GM12878 (cell line): ENCODE data around the gene UQCC5. TPM values are rescaled to one million over a fixed set of nuclear protein-coding genes. Genes with fewer than 3 reads are reported as not detected.

Source experiments
- ATAC-seq: fragments of 200-7000 bp; cut with Tn5 transposase; 3 replicates; pipeline ENCODE4 v1.9.1; 2020; ENCODE audit warnings: mild to moderate bottlenecking, moderate library complexity
- BruUV-seq: library from RNA; stranded (reverse); fragments of 400-500 nt; replicated peaks from 2 replicates; lab custom pipeline; 2021; lab: Mats Ljungman, UMichigan
- CTCF ChIA-PET: fragments of 300-600 bp; sonication (Branson Sonifier 250); formaldehyde crosslinking; extraction: SDS; loops from one replicate; lab custom pipeline; 2021; ENCODE audit warnings: inconsistent platforms; lab: Yijun Ruan, JAX
- POLR2A ChIA-PET: fragments of 350-600 bp; formaldehyde crosslinking; extraction: SDS; loops from one replicate; lab custom pipeline; 2021; ENCODE audit warnings: inconsistent platforms; lab: Charles Lee
- RAD21 ChIA-PET: fragments of 300-600 bp; sonication (Branson Sonifier 250); formaldehyde crosslinking; loops from one replicate; lab custom pipeline; 2023; ENCODE audit warnings: antibody characterized with exemption; ENCODE audit not compliant: unreplicated experiment; lab: Charles Lee
- SMC1A ChIA-PET: fragments of 300-600 bp; sonication (Branson Sonifier 250); formaldehyde crosslinking; loops from one replicate; lab custom pipeline; 2023; ENCODE audit not compliant: unreplicated experiment, uncharacterized antibody; lab: Charles Lee
- DNase-seq: peaks from one replicate; pipeline ENCODE4 v3.0.0-alpha.2; 2011; ENCODE audit warnings: low read depth, low spot score
- FAIRE-seq: peaks from 3 replicates; lab custom pipeline; 2011; peaks lifted over from hg19 to GRCh38; lab: Jason Lieb, UNC
- H2AFZ ChIP-seq: 2 replicates; pipeline ENCODE4 v1.6.0; 2011; ENCODE audit warnings: low read depth, low read length, control low read depth; ENCODE audit not compliant: control insufficient read depth
- H3K27ac ChIP-seq: 2 replicates; pipeline ENCODE4 v1.5.1; 2011; ENCODE audit warnings: control low read depth; ENCODE audit not compliant: control insufficient read depth, insufficient read depth
- H3K27me3 ChIP-seq, 2 experiments: replicated peaks in 1 of 2; 2 replicates each; pipeline versions ENCODE4 v1.6.0 to v1.6.1; 2011; ENCODE audit warnings: low read length in 1 of 2; ENCODE audit not compliant: control insufficient read depth in 2 of 2, insufficient read depth in 2 of 2
- H3K36me3 ChIP-seq, 2 experiments: 2 replicates each; pipeline ENCODE4 v1.5.1; 2011; ENCODE audit warnings: low read length in 1 of 2; ENCODE audit not compliant: control insufficient read depth in 2 of 2, insufficient read depth in 2 of 2
- H3K4me1 ChIP-seq: 2 replicates; pipeline ENCODE4 v1.6.1; 2011; ENCODE audit warnings: mild to moderate bottlenecking, low read length, moderate library complexity, mixed read lengths; ENCODE audit not compliant: control insufficient read depth, insufficient read depth
- H3K4me2 ChIP-seq: 2 replicates; pipeline ENCODE4 v1.6.0; 2011; ENCODE audit warnings: control low read depth; ENCODE audit not compliant: control insufficient read depth, insufficient read depth
- H3K4me3 ChIP-seq: fragments of 200-600 bp; sonication (generic); 2 replicates; pipeline ENCODE4 v1.5.1; 2016
- H3K79me2 ChIP-seq: 2 replicates; pipeline ENCODE4 v1.6.0; 2011; ENCODE audit warnings: low read length; ENCODE audit not compliant: control insufficient read depth, insufficient read depth
- H3K9ac ChIP-seq: 2 replicates; pipeline ENCODE4 v1.8.0; 2011; ENCODE audit warnings: low read length, control low read depth, mixed read lengths; ENCODE audit not compliant: control insufficient read depth, insufficient read depth
- H3K9me3 ChIP-seq: replicated peaks from 3 replicates; pipeline ENCODE4 v1.5.1; 2011; ENCODE audit warnings: mild to moderate bottlenecking, low read length; ENCODE audit not compliant: control insufficient read depth, insufficient read depth
- H4K20me1 ChIP-seq: 2 replicates; pipeline ENCODE4 v1.6.0; 2011; ENCODE audit not compliant: control insufficient read depth, insufficient read depth
- EED ChIP-seq: sonication (generic); IDR thresholded peaks from 2 replicates; pipeline ENCODE4 v1.6.1; 2016; ENCODE audit warnings: antibody characterized with exemption, low read depth
- MTA3 ChIP-seq: IDR thresholded peaks from 2 replicates; pipeline ENCODE4 v1.6.1; 2012; ENCODE audit warnings: low read length, inconsistent platforms, borderline replicate concordance
- NFIC ChIP-seq: IDR thresholded peaks from 2 replicates; pipeline ENCODE4 v1.6.1; 2012; ENCODE audit warnings: low read depth, mild to moderate bottlenecking, inconsistent platforms, low read length, moderate library complexity
- NFYA ChIP-seq: IDR thresholded peaks from 2 replicates; pipeline ENCODE4 v1.6.1; 2011; ENCODE audit warnings: low read depth, mild to moderate bottlenecking, low read length, improper control_type of control experiment, borderline replicate concordance
- NR2C2 ChIP-seq: IDR thresholded peaks from 2 replicates; pipeline ENCODE4 v1.6.1; 2011; ENCODE audit warnings: borderline replicate concordance, low read depth; ENCODE audit not compliant: control insufficient read depth, insufficient read length
- PAX8 ChIP-seq: fragments of 450-650 bp; IDR thresholded peaks from 2 replicates; pipeline ENCODE4 v1.6.1; 2017; ENCODE audit warnings: mild to moderate bottlenecking, moderate library complexity
- POU2F2 ChIP-seq: IDR thresholded peaks from 3 replicates; pipeline ENCODE4 v1.6.1; 2011; ENCODE audit warnings: low read depth, mild to moderate bottlenecking, low read length, borderline replicate concordance
- RAD21 ChIP-seq: IDR thresholded peaks from 2 replicates; pipeline ENCODE4 v1.6.1; 2011; ENCODE audit warnings: mild to moderate bottlenecking, low read depth, low read length, moderate library complexity; ENCODE audit not compliant: insufficient read depth
- SMARCA5 ChIP-seq: fragments of 450-650 bp; IDR thresholded peaks from 2 replicates; pipeline ENCODE4 v1.6.1; 2017; ENCODE audit warnings: mild to moderate bottlenecking
- TARDBP ChIP-seq: IDR thresholded peaks from 2 replicates; pipeline ENCODE4 v1.6.1; 2016; ENCODE audit warnings: borderline replicate concordance
- YY1 ChIP-seq: IDR thresholded peaks from 2 replicates; pipeline ENCODE4 v1.6.1; 2011; ENCODE audit warnings: low read depth, mild to moderate bottlenecking, low read length
- WGBS: methylation state at CpG from one replicate; pipeline ENCODE4 v1.1.6; 2016; ENCODE audit warnings: low lambda C conversion rate; ENCODE audit not compliant: insufficient replicate concordance, insufficient coverage; ENCODE audit errors: missing lambda C conversion rate; 5-methylcytosine and 5-hydroxymethylcytosine counted together
- in situ Hi-C: fragments of 300-500 bp; cut with MboI; formaldehyde crosslinking; loops from 9 replicates; pipeline ENCODE4 v1.14.3; 2018; ENCODE audit warnings: mixed read lengths
- intact Hi-C: fragments of 100-400 bp; cut with micrococcal nuclease; formaldehyde crosslinking; loops from one replicate; pipeline ENCODE4 v1.14.2; 2022; ENCODE audit not compliant: unreplicated experiment
- polyA plus RNA-seq, 11 experiments: library from polyadenylated mRNA; depleted of rRNA in 4 of 11; unstranded in 6 of 11; stranded (reverse) in 5 of 11; fragments of >200 nt; fragmentation: Nextera tagmentation in 4 of 11; fragmentation: Illumina TruSeq in 1 of 11; extraction: Ambion mirVana in 4 of 11; extraction: Trizol in 1 of 11; gene quantifications; 1 replicate in 1 of 11; 2 replicates in 10 of 11; pipeline versions ENCODE4 v1.2.1 to v1.2.3, GENCODE V29; 2011 to 2016; ENCODE audit warnings: inconsistent platforms in 2 of 11, missing spikeins in 2 of 11, low read depth in 1 of 11
- total RNA-seq, 4 experiments: library from RNA; depleted of rRNA in 3 of 4; stranded (reverse); fragments of >200 nt in 3 of 4; fragmentation: Illumina TruSeq in 1 of 4; extraction: Trizol in 1 of 4; gene quantifications; 2 replicates each; pipeline versions ENCODE4 v1.2.1 to v1.2.3, GENCODE V29; 2013 to 2021
- TF ChIP-seq, protein P1 (sequence below): fragments of 450-650 bp; IDR thresholded peaks from 2 replicates; pipeline ENCODE4 v1.6.1; 2017; ENCODE audit warnings: mild to moderate bottlenecking, moderate library complexity
- TF ChIP-seq, protein P2 (sequence below): fragments of 450-650 bp; IDR thresholded peaks from 2 replicates; pipeline ENCODE4 v1.6.1; 2018; ENCODE audit warnings: mild to moderate bottlenecking, low read depth, moderate library complexity; ENCODE audit not compliant: partially characterized antibody
- TF ChIP-seq, protein P3 (sequence below): IDR thresholded peaks from 2 replicates; pipeline ENCODE4 v1.6.1; 2011; ENCODE audit warnings: mild to moderate bottlenecking, low read depth, low read length, moderate library complexity; ENCODE audit not compliant: insufficient replicate concordance

UQCC5 gene
- total and polyA plus RNA-seq, 10 of the 15 experiments (the other 5 are each of a cell fraction or from before 2014, with no cell fraction given): 15.1 to 84.8 (median 28.0) TPM

DNA sequence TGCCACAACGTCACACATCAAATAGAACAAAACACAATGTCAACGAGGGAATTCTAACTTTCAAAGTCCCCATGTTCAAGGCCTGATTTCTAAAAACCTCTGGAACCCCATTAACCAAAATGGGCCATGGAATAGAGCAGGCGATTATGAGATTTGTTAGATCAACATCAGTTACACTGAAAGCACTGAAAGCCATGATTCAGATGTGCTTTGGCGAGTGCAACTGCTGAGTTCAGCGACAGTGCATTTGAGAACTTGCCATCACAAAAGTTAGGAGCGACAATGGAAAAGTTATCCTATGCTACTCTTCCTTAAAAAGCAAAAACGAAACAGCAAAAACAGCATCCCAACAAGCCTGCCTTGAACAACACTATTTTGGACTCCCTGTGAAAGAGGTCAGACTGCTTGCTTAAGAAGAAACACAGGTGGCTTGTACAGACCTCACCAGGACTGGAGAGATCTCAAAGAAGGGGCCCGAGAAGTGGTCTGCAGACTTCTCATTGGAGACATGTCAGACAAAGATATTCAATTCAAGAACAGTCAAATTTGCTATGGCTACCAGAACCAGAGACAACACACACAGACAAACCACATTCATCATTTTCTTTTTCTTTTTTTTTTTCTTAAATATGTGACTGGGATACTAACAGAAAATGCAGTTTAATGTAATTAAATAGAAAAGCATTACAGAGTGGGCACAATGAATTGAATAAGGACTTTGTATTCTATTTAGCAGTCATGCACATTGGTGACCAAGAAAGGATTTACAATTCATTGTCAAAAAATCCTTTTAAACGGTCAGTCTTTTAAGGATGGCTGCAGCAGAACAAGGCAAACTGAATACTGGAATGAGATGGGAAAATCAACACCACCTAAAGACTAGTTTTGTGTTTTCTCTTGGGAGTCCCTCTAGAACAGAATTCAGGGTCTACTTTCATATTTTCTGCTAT, 20.9 kb downstream of the UQCC5 start (continued):
- TF ChIP-seq, protein P1, sequence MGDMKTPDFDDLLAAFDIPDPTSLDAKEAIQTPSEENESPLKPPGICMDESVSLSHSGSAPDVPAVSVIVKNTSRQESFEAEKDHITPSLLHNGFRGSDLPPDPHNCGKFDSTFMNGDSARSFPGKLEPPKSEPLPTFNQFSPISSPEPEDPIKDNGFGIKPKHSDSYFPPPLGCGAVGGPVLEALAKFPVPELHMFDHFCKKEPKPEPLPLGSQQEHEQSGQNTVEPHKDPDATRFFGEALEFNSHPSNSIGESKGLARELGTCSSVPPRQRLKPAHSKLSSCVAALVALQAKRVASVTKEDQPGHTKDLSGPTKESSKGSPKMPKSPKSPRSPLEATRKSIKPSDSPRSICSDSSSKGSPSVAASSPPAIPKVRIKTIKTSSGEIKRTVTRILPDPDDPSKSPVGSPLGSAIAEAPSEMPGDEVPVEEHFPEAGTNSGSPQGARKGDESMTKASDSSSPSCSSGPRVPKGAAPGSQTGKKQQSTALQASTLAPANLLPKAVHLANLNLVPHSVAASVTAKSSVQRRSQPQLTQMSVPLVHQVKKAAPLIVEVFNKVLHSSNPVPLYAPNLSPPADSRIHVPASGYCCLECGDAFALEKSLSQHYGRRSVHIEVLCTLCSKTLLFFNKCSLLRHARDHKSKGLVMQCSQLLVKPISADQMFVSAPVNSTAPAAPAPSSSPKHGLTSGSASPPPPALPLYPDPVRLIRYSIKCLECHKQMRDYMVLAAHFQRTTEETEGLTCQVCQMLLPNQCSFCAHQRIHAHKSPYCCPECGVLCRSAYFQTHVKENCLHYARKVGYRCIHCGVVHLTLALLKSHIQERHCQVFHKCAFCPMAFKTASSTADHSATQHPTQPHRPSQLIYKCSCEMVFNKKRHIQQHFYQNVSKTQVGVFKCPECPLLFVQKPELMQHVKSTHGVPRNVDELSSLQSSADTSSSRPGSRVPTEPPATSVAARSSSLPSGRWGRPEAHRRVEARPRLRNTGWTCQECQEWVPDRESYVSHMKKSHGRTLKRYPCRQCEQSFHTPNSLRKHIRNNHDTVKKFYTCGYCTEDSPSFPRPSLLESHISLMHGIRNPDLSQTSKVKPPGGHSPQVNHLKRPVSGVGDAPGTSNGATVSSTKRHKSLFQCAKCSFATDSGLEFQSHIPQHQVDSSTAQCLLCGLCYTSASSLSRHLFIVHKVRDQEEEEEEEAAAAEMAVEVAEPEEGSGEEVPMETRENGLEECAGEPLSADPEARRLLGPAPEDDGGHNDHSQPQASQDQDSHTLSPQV: no peak
- TF ChIP-seq POU2F2: no peak

DNA sequence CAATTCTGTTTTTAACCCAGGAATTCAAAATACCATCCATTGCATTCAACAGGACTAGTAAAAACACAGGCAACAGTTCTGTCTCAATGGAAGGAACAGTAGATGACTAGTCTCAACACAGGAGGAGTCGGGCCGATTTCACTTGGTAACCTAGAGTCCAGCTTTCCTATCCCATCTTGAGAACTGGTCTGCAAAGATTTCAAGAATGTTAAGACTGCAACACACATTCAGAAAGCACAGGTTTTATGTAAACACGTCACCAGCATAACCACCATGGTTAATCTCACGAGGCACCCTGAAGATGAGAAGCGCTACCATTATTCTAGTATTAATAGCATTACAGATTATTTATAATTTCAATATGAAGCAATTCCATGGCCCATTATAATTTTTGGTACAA, 22.0 kb downstream of the UQCC5 start:
- no peak overlapping the region for H3K9ac ChIP-seq
- H3K9me3 ChIP-seq: no peaks in the 10 kb centered on the region
- in situ Hi-C loops (no loop called here), intact Hi-C loops (no loop called here)
- FAIRE-seq (no peak), DNase-seq (no peak), ATAC-seq (no peak)
- ChIA-PET RAD21 (no interaction called here), POLR2A (no interaction called here), CTCF (interaction anchor here (1.0 kb wide), 1 partner anchor 11 kb away, joined by 3 read pairs; no protein-coding TSS in a partner anchor), SMC1A (no interaction called here)
- no TSS peak for BruUV-seq
- no peak overlapping the region for H3K4me3 ChIP-seq
- no peaks in the 10 kb centered on the region for H4K20me1 ChIP-seq
- no peak overlapping the region for H2AFZ ChIP-seq
- no peaks in the 10 kb centered on the region for H3K4me1 ChIP-seq
- H3K4me2 ChIP-seq: no peak overlapping the region
- peaks cover 7 to 31% of the 10 kb centered on the region in 2 experiments for H3K36me3 ChIP-seq
- H3K79me2 ChIP-seq: no peaks in the 10 kb centered on the region
- WGBS: 96% methylated on average over 5 of the region's 5 CpGs
- H3K27me3 ChIP-seq: no peaks in the 10 kb centered on the region
- H3K27ac ChIP-seq: no peak overlapping the region
- TF ChIP-seq EED (no peak), SMARCA5 (no peak), NFYA (no peak), NFIC (no peak), RAD21 (no peak), YY1 (no peak), TARDBP (no peak), NR2C2 (no peak), MTA3 (no peak), PAX8 (no peak)
- TF ChIP-seq, protein P2, sequence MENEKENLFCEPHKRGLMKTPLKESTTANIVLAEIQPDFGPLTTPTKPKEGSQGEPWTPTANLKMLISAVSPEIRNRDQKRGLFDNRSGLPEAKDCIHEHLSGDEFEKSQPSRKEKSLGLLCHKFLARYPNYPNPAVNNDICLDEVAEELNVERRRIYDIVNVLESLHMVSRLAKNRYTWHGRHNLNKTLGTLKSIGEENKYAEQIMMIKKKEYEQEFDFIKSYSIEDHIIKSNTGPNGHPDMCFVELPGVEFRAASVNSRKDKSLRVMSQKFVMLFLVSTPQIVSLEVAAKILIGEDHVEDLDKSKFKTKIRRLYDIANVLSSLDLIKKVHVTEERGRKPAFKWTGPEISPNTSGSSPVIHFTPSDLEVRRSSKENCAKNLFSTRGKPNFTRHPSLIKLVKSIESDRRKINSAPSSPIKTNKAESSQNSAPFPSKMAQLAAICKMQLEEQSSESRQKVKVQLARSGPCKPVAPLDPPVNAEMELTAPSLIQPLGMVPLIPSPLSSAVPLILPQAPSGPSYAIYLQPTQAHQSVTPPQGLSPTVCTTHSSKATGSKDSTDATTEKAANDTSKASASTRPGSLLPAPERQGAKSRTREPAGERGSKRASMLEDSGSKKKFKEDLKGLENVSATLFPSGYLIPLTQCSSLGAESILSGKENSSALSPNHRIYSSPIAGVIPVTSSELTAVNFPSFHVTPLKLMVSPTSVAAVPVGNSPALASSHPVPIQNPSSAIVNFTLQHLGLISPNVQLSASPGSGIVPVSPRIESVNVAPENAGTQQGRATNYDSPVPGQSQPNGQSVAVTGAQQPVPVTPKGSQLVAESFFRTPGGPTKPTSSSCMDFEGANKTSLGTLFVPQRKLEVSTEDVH: no peak
- TF ChIP-seq, protein P3, sequence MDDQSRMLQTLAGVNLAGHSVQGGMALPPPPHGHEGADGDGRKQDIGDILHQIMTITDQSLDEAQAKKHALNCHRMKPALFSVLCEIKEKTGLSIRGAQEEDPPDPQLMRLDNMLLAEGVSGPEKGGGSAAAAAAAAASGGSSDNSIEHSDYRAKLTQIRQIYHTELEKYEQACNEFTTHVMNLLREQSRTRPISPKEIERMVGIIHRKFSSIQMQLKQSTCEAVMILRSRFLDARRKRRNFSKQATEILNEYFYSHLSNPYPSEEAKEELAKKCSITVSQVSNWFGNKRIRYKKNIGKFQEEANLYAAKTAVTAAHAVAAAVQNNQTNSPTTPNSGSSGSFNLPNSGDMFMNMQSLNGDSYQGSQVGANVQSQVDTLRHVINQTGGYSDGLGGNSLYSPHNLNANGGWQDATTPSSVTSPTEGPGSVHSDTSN: no peak
